Trophoblast cell (in vitro differentiated cells and primary cell): ENCODE measurements around the gene HLTF.
A peak's percentile ranks its signal among the peaks of the same experiment; 100 is the strongest.

Source experiments
- DNase-seq, 2 donors: peaks; one replicate each; pipeline ENCODE4 v3.0.0-alpha.2; 2016
- H2AFZ ChIP-seq: 2 replicates; pipeline ENCODE4 v1.6.1; 2013; ENCODE audit warnings: low read length, moderate library complexity, mild to moderate bottlenecking; ENCODE audit not compliant: insufficient read depth, poor library complexity
- H2AK5ac ChIP-seq: 2 replicates; pipeline ENCODE4 v1.6.1; 2013; ENCODE audit warnings: mild to moderate bottlenecking, low read length
- H2BK120ac ChIP-seq: 2 replicates; pipeline ENCODE4 v1.6.1; 2013; ENCODE audit warnings: low read length, mild to moderate bottlenecking, moderate library complexity; ENCODE audit not compliant: insufficient read depth, poor library complexity
- H2BK12ac ChIP-seq: 2 replicates; pipeline ENCODE4 v1.6.1; 2013; ENCODE audit warnings: mild to moderate bottlenecking, low read length, moderate library complexity
- H2BK5ac ChIP-seq: 2 replicates; pipeline ENCODE4 v1.6.1; 2013; ENCODE audit warnings: low read length, low read depth, moderate library complexity, mild to moderate bottlenecking; ENCODE audit not compliant: poor library complexity
- H3K14ac ChIP-seq: 2 replicates; pipeline ENCODE4 v1.6.1; 2013; ENCODE audit warnings: mild to moderate bottlenecking, low read length
- H3K18ac ChIP-seq: 2 replicates; pipeline ENCODE4 v1.6.1; 2013; ENCODE audit warnings: mild to moderate bottlenecking, low read length
- H3K23ac ChIP-seq: 2 replicates; pipeline ENCODE4 v1.6.1; 2013; ENCODE audit warnings: low read length
- H3K27ac ChIP-seq: 2 replicates; pipeline ENCODE4 v1.5.1; 2013; ENCODE audit warnings: low read depth, mild to moderate bottlenecking, inconsistent platforms, low read length, moderate library complexity
- H3K27me3 ChIP-seq: 2 replicates; pipeline ENCODE4 v1.6.1; 2013; ENCODE audit warnings: inconsistent platforms, mild to moderate bottlenecking, low read length, moderate library complexity; ENCODE audit not compliant: insufficient read depth
- H3K36me3 ChIP-seq, 2 experiments: 1 replicate in 1 of 2; 2 replicates in 1 of 2; pipeline ENCODE4 v1.6.1; 2013; ENCODE audit warnings: low read length in 2 of 2, mild to moderate bottlenecking in 2 of 2, moderate library complexity in 1 of 2; ENCODE audit not compliant: insufficient read depth in 2 of 2, control insufficient read depth in 1 of 2
- H3K4ac ChIP-seq: 2 replicates; pipeline ENCODE4 v1.6.1; 2013; ENCODE audit warnings: low read depth, mild to moderate bottlenecking, low read length, moderate library complexity
- H3K4me1 ChIP-seq, 2 experiments: 1 replicate in 1 of 2; 2 replicates in 1 of 2; pipeline ENCODE4 v1.6.1; 2013; ENCODE audit warnings: low read length in 2 of 2, mild to moderate bottlenecking in 2 of 2, moderate library complexity in 1 of 2; ENCODE audit not compliant: insufficient read depth in 2 of 2, control insufficient read depth in 1 of 2
- H3K4me2 ChIP-seq: 2 replicates; pipeline ENCODE4 v1.6.1; 2013; ENCODE audit warnings: inconsistent platforms, mild to moderate bottlenecking, low read length, moderate library complexity
- H3K4me3 ChIP-seq: 2 replicates; pipeline ENCODE4 v1.5.1; 2013; ENCODE audit warnings: mild to moderate bottlenecking, low read depth, low read length, inconsistent platforms
- H3K79me1 ChIP-seq: one replicate; pipeline ENCODE4 v1.6.1; 2013; ENCODE audit warnings: low read length
- H3K79me2 ChIP-seq: 2 replicates; pipeline ENCODE4 v1.6.1; 2013; ENCODE audit warnings: low read length, mild to moderate bottlenecking; ENCODE audit not compliant: control insufficient read depth, insufficient read depth, poor library complexity
- H3K9ac ChIP-seq: 2 replicates; pipeline ENCODE4 v1.6.1; 2013; ENCODE audit warnings: mild to moderate bottlenecking, low read length
- H3K9me3 ChIP-seq: 2 replicates; pipeline ENCODE4 v1.6.1; 2013; ENCODE audit warnings: low read depth, mild to moderate bottlenecking, control low read depth, inconsistent platforms, low read length; ENCODE audit not compliant: insufficient read depth
- H4K12ac ChIP-seq: 2 replicates; pipeline ENCODE4 v1.6.1; 2013; ENCODE audit warnings: low read depth, mild to moderate bottlenecking, low read length, moderate library complexity
- H4K8ac ChIP-seq: 2 replicates; pipeline ENCODE4 v1.6.1; 2013; ENCODE audit warnings: low read depth, mild to moderate bottlenecking, low read length, moderate library complexity
- H4K91ac ChIP-seq: one replicate; pipeline ENCODE4 v1.6.1; 2013; ENCODE audit warnings: low read depth, mild to moderate bottlenecking, low read length, moderate library complexity
- WGBS: extraction: QIAGEN DNeasy Blood & Tissue Kit; methylation state at CpG from one replicate; pipeline ENCODE4 v1.1.7; 2013; ENCODE audit warnings: missing lambda C conversion rate; ENCODE audit not compliant: insufficient read length, insufficient coverage; ENCODE audit errors: extremely low coverage; 5-methylcytosine and 5-hydroxymethylcytosine counted together

The HLTF gene

DNA sequence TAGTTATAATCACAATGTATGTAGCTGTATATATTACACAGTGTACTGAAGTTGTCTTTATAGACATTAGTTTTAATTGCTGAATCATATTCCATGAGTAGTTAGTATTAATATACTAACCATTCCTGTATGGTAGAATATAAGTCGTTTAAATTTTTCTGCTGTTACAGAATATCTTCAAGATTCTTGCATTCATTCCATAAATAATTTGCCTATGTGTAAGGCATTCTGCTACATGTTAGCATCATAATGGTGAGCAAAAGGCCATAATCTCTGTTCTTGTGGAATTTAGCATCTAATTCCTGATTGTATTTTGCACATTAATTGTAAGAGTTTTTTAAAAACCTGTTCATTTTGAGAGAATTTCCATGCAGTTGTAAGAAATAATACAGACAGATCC, 80.9 kb downstream of the HLTF start:
- Histone ChIP-seq H3K36me3 (peaks cover 8 to 18% of the 10 kb centered on the region in 2 experiments), H3K18ac (no peak overlapping the region)

DNA sequence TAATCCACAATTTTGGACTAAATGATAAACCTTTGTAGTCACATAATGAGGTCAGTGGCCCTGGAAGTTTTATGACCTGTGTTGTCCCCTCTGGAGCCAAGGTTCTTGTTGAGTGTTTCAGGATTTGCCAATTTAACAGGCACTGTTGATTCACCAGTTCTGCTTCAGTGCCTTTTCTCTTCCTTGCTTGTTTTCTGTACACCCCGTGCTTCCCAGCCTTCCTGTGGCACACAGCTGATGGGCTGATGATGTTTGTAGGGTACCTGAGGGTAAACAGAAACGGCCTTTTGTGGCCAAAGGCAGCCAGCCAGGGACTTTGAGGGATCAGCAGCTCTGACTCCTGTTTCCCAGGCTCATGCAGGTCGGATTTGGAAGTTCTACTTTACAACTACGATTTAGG, 81.7 kb downstream of the HLTF start:
- Histone ChIP-seq H4K91ac (no peak overlapping the region), H3K4ac (no peak overlapping the region), H3K4me2 (no peak overlapping the region), H3K9me3 (peaks cover 2% of the 10 kb centered on the region), H3K23ac (no peak overlapping the region), H3K27me3 (no peaks in the 10 kb centered on the region), H2AK5ac (no peak overlapping the region), H4K12ac (no peak overlapping the region), H3K14ac (no peak overlapping the region), H3K18ac (no peak overlapping the region), H3K79me1 (no peaks in the 10 kb centered on the region), H2BK5ac (no peak overlapping the region), H4K8ac (no peak overlapping the region), H3K4me3 (no peak overlapping the region), H2AFZ (no peak overlapping the region), H3K27ac (no peak overlapping the region), H2BK12ac (no peak overlapping the region), H3K4me1 (no peaks in the 10 kb centered on the region), H3K9ac (peak overlapping the region; percentile 33), H2BK120ac (no peak overlapping the region), H3K36me3 (peaks cover 8 to 16% of the 10 kb centered on the region in 2 experiments), H3K79me2 (no peaks in the 10 kb centered on the region)
- WGBS, result no CpG with 5 or more reads among the region's 4 CpGs
- DNase-seq, result peak in 1 of 2 donors; percentile 23

More for the DNA sequence above, 80.9 kb downstream of the HLTF start:
- Histone ChIP-seq H3K27ac (no peak overlapping the region), H3K9ac (no peak overlapping the region), H3K79me2 (no peaks in the 10 kb centered on the region), H3K4me3 (no peak overlapping the region), H3K9me3 (peaks cover 2% of the 10 kb centered on the region), H2BK120ac (no peak overlapping the region), H3K27me3 (no peaks in the 10 kb centered on the region), H3K79me1 (no peaks in the 10 kb centered on the region), H2BK12ac (no peak overlapping the region), H4K91ac (no peak overlapping the region), H2BK5ac (no peak overlapping the region), H3K4ac (no peak overlapping the region), H2AFZ (no peak overlapping the region), H4K8ac (no peak overlapping the region), H4K12ac (no peak overlapping the region), H3K14ac (no peak overlapping the region), H3K23ac (no peak overlapping the region), H3K4me2 (no peak overlapping the region), H3K4me1 (no peaks in the 10 kb centered on the region), H2AK5ac (no peak overlapping the region)
- WGBS, result no CpG with 5 or more reads among the region's 1 CpG
- DNase-seq, result peak in 1 of 2 donors; percentile 84

DNA sequence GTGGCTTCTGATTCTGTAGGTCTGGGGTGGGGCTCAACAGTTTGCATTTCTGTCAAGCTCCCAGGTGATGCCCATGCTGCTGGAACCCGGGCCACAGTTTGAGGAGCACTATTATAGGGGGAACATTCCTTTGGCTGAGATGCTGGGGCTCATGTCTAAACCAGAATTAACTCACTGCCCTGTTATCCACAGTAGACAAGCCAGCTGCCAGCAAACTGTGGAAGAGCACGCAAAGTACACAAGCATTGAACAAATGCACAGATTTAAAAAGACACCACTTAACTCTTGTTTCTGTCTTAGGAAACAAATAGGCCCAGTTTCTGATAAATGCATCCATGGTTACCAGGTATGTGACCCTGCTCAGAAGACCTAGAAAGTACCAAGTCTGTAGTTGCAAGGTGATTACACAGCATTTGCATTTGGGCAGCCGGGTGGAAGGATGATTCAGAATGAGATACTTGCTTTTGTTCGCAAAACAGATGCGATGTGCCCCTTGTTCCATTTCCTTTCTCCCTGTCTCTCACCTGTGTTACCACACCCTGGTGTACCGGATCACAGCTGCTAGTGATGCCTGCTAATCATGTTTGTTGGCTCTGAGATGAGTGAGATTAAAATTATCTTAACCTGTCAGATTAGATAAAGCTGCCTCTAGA, 82.6 kb downstream of the HLTF start:
- H3K9me3 ChIP-seq, result peaks cover 2% of the 10 kb centered on the region
- no peaks in the 10 kb centered on the region for H3K4me1 ChIP-seq
- no peak overlapping the region for H3K27ac ChIP-seq
- H3K18ac ChIP-seq, result no peak overlapping the region
- no peak overlapping the region for H3K4ac ChIP-seq
- H3K9ac ChIP-seq, result no peak overlapping the region
- peak; percentile 85 to 95 for DNase-seq
- no peak overlapping the region for H4K91ac ChIP-seq
- no peak overlapping the region for H2AK5ac ChIP-seq
- H2BK5ac ChIP-seq, result no peak overlapping the region
- no peak overlapping the region for H3K23ac ChIP-seq
- H4K12ac ChIP-seq, result no peak overlapping the region
- H3K79me2 ChIP-seq, result no peaks in the 10 kb centered on the region
- H2AFZ ChIP-seq, result no peak overlapping the region
- H3K4me3 ChIP-seq, result no peak overlapping the region
- H3K27me3 ChIP-seq, result no peaks in the 10 kb centered on the region
- no peaks in the 10 kb centered on the region for H3K79me1 ChIP-seq
- H2BK12ac ChIP-seq, result no peak overlapping the region
- peaks cover 8 to 12% of the 10 kb centered on the region in 2 experiments for H3K36me3 ChIP-seq
- H2BK120ac ChIP-seq, result peak overlapping the region; percentile 59
- no peak overlapping the region for H3K4me2 ChIP-seq
- no peak overlapping the region for H4K8ac ChIP-seq
- H3K14ac ChIP-seq, result no peak overlapping the region
- WGBS, result no CpG with 5 or more reads among the region's 6 CpGs

DNA sequence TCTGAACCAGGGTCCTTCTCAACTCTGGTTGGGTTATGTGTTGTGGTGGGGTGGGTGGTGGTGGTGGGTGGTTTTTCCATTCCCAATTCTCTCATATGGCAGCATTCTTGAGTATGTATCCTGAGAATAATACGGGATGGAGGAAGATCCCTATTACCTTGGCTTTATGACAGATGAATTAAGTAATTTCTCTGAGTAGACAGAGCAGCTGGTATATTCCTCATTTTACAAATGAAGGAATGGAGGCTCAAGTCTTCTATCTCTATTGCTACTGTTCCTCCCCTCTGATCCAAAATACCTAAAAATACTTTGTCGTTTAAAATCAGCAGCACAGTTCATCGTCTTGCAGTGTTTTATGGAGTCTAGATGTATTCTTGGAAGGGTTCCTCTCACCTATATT, 84.6 kb downstream of the HLTF start:
- H2BK5ac ChIP-seq, result no peak overlapping the region
- no CpG with 5 or more reads among the region's 3 CpGs for WGBS

More for the DNA sequence above, 84.6 kb downstream of the HLTF start:
- no peak overlapping the region for H3K27ac ChIP-seq
- H3K18ac ChIP-seq, result no peak overlapping the region
- H4K12ac ChIP-seq, result no peak overlapping the region
- H4K91ac ChIP-seq, result no peak overlapping the region
- DNase-seq, result no peak
- H3K36me3 ChIP-seq, result peaks cover 2% of the 10 kb centered on the region in 2 experiments
- H2BK120ac ChIP-seq, result no peak overlapping the region
- no peaks in the 10 kb centered on the region for H3K9me3 ChIP-seq
- no peak overlapping the region for H3K23ac ChIP-seq
- H3K4ac ChIP-seq, result no peak overlapping the region
- no peaks in the 10 kb centered on the region for H3K79me1 ChIP-seq
- no peaks in the 10 kb centered on the region for H3K79me2 ChIP-seq
- no peak overlapping the region for H3K9ac ChIP-seq
- no peaks in the 10 kb centered on the region for H3K27me3 ChIP-seq
- H2AK5ac ChIP-seq, result no peak overlapping the region
- H3K4me1 ChIP-seq, result no peaks in the 10 kb centered on the region
- H3K4me3 ChIP-seq, result no peak overlapping the region
- no peak overlapping the region for H2BK12ac ChIP-seq
- no peak overlapping the region for H3K4me2 ChIP-seq
- H4K8ac ChIP-seq, result no peak overlapping the region
- no peak overlapping the region for H3K14ac ChIP-seq
- H2AFZ ChIP-seq, result no peak overlapping the region
